Measurements from ENCODE around the gene ATG7. TPM values are rescaled to one million over a fixed set of nuclear protein-coding genes. Genes with fewer than 3 reads are reported as not detected.

The ATG7 gene
- polyA plus RNA-seq, 1 donor (not counting 4 experiments of a cell fraction or from before 2014, with no cell fraction given) = 27.9 TPM

DNA sequence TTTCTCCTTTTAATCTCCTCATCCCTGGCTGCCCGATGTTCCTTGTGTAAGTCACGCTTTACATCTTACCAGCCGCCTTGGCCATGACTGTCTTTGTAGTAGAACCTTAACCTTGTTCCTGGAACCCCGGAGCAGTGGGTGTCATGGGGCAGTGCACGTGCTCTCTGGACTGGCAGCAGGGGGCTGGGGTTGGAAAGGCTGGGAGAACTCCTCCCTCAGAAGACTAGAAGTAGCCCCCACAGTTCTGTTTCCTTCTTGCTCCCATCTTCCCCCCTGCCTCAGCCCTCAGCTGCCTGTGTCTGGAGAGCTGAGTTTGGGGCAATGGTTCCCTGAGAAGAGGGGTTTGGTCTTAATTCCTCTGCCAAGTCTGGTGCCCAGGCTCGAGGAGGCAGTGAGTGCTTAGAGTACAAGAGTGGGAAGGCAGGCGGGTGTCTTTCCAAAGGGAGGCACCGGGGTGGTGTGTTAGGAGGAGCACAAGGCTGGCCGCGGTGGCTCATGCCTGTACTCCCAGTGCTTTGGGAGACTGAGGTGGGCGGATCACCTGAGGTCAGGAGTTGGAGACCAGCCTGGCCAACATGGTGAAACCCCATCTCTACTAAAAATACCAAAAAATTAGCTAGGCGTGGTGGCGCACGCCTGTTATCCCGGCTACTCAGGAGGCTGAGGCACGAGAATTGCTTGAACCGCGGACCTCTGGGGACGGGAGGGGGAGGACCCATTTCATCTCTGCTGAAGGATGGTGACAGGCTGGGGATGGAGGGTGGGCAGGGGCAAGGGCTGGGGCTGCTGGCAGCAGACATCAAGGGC is 271.1 kb downstream of the ATG7 start:
- no peaks in the 10 kb centered on the region for H3K27me3 ChIP-seq (ENCODE audit: control insufficient read depth, extremely low read depth, insufficient read depth, low read length)
- FAIRE-seq = no peak
- no peak overlapping the region for H3K9ac ChIP-seq (ENCODE audit: control insufficient read depth, extremely low read depth, insufficient read depth, low read length)
- no peak overlapping the region for H3K4me2 ChIP-seq (ENCODE audit: control insufficient read depth, extremely low read depth, insufficient read depth, low read depth, low read length)
- H3K27ac ChIP-seq (ENCODE audit: control insufficient read depth, insufficient read depth, low read length) = no peak overlapping the region
- H3K4me1 ChIP-seq (ENCODE audit: control insufficient read depth, extremely low read depth, insufficient read depth, low read length) = no peaks in the 10 kb centered on the region
- H3K36me3 ChIP-seq (ENCODE audit: control insufficient read depth in 2 of 2, extremely low read depth in 1 of 2, insufficient read depth in 2 of 2, low read length in 2 of 2) = no peaks in the 10 kb centered on the region
- no peaks in the 10 kb centered on the region for H3K79me2 ChIP-seq (ENCODE audit: control insufficient read depth, insufficient read depth, low read length)
- no peaks in the 10 kb centered on the region for H4K20me1 ChIP-seq (ENCODE audit: control insufficient read depth, extremely low read depth, insufficient read depth, low read length)
- DNase-seq (ENCODE audit: low read depth, low spot score) = no peak
- dilution Hi-C loops (cut with MboI; ENCODE audit: extremely low pct_ligation_motif_present, low sequenced_read_pairs) = no loop called here
- H3K4me3 ChIP-seq (ENCODE audit: control insufficient read depth in 2 of 3, extremely low read depth in 1 of 3, insufficient read depth in 2 of 3, low read depth in 1 of 3, low read length in 3 of 3) = no peak overlapping the region
- no peaks in the 10 kb centered on the region for H3K9me1 ChIP-seq (ENCODE audit: control insufficient read depth, extremely low read depth, insufficient read depth, low read length)
- no peaks in the 10 kb centered on the region for H3K9me3 ChIP-seq (ENCODE audit: control insufficient read depth, low read depth, low read length)
- no peak overlapping the region for H2AFZ ChIP-seq (ENCODE audit: control insufficient read depth, low read length)
- no peak for TF ChIP-seq EZH2 (IDR thresholded peaks at IDR 0.05; ENCODE audit: low read length)
- TF ChIP-seq, protein P1, sequence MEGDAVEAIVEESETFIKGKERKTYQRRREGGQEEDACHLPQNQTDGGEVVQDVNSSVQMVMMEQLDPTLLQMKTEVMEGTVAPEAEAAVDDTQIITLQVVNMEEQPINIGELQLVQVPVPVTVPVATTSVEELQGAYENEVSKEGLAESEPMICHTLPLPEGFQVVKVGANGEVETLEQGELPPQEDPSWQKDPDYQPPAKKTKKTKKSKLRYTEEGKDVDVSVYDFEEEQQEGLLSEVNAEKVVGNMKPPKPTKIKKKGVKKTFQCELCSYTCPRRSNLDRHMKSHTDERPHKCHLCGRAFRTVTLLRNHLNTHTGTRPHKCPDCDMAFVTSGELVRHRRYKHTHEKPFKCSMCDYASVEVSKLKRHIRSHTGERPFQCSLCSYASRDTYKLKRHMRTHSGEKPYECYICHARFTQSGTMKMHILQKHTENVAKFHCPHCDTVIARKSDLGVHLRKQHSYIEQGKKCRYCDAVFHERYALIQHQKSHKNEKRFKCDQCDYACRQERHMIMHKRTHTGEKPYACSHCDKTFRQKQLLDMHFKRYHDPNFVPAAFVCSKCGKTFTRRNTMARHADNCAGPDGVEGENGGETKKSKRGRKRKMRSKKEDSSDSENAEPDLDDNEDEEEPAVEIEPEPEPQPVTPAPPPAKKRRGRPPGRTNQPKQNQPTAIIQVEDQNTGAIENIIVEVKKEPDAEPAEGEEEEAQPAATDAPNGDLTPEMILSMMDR (optimal IDR thresholded peaks at IDR 0.05 in 1 of 3, IDR thresholded peaks at IDR 0.05 in 1 of 3, conservative IDR thresholded peaks at IDR 0.05 in 1 of 3; ENCODE audit: extremely low read depth in 1 of 3, insufficient read depth in 2 of 3, low read length in 3 of 3) = no peak

DNA sequence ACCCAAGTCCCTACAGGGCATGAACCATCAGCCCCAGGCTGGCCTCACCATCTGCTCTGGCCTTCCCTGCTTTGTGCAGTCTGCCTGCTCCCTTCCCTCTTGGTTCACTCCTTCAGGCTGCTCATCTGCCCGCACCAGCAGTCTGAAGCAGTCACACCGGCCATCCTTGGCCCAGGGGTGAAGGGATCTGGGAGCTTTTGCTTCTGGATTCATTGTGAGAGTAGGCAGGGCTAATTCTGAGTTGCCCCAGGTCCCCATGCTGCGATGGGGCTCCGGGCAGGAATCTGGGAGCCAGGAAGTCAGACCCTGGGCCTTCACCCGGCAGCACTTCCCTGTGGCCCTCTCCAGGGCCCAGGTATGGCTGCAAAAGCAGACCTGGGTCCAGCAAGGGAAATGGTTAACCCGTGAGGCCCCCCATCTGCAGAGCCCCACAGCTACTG is 271.8 kb downstream of the ATG7 start:
- no peak overlapping the region for H3K27ac ChIP-seq (ENCODE audit: control insufficient read depth, insufficient read depth, low read length)
- no peak for FAIRE-seq
- dilution Hi-C loops (cut with MboI; ENCODE audit: extremely low pct_ligation_motif_present, low sequenced_read_pairs) = no loop called here

More for the DNA sequence above, 271.8 kb downstream of the ATG7 start:
- Histone ChIP-seq H3K4me3 (ENCODE audit: control insufficient read depth in 2 of 3, extremely low read depth in 1 of 3, insufficient read depth in 2 of 3, low read depth in 1 of 3, low read length in 3 of 3) (no peak overlapping the region), H3K9ac (ENCODE audit: control insufficient read depth, extremely low read depth, insufficient read depth, low read length) (no peak overlapping the region), H3K4me1 (ENCODE audit: control insufficient read depth, extremely low read depth, insufficient read depth, low read length) (peaks cover 3% of the 10 kb centered on the region), H3K9me1 (ENCODE audit: control insufficient read depth, extremely low read depth, insufficient read depth, low read length) (no peaks in the 10 kb centered on the region), H3K36me3 (ENCODE audit: control insufficient read depth in 2 of 2, extremely low read depth in 1 of 2, insufficient read depth in 2 of 2, low read length in 2 of 2) (no peaks in the 10 kb centered on the region), H3K27me3 (ENCODE audit: control insufficient read depth, extremely low read depth, insufficient read depth, low read length) (no peaks in the 10 kb centered on the region), H2AFZ (ENCODE audit: control insufficient read depth, low read length) (no peak overlapping the region), H4K20me1 (ENCODE audit: control insufficient read depth, extremely low read depth, insufficient read depth, low read length) (no peaks in the 10 kb centered on the region), H3K9me3 (ENCODE audit: control insufficient read depth, low read depth, low read length) (no peaks in the 10 kb centered on the region), H3K4me2 (ENCODE audit: control insufficient read depth, extremely low read depth, insufficient read depth, low read depth, low read length) (no peak overlapping the region), H3K79me2 (ENCODE audit: control insufficient read depth, insufficient read depth, low read length) (no peaks in the 10 kb centered on the region)
- DNase-seq (ENCODE audit: low read depth, low spot score) = no peak
- no peak for TF ChIP-seq EZH2 (IDR thresholded peaks at IDR 0.05; ENCODE audit: low read length)
- TF ChIP-seq, protein P1 (optimal IDR thresholded peaks at IDR 0.05 in 1 of 3, IDR thresholded peaks at IDR 0.05 in 1 of 3, conservative IDR thresholded peaks at IDR 0.05 in 1 of 3; ENCODE audit: extremely low read depth in 1 of 3, insufficient read depth in 2 of 3, low read length in 3 of 3) = no peak

Measured in keratinocyte (primary cell).